Keratinocyte (primary cell): Measurements from ENCODE around the gene PRKAR2B. TPM values are rescaled to one million over a fixed set of nuclear protein-coding genes. Genes with fewer than 3 reads are reported as not detected.
A peak's percentile ranks its signal among the peaks of the same experiment; 100 is the strongest.

Experiments
- DNase-seq: peaks from one replicate; pipeline ENCODE4 v3.0.0-alpha.2; 2011; ENCODE audit warnings: low read depth, missing footprints, low spot score
- FAIRE-seq: peaks from 2 replicates; lab custom pipeline; 2011; peaks lifted over from hg19 to GRCh38; lab: Jason Lieb, UNC
- H2AFZ ChIP-seq: 2 replicates; pipeline ENCODE4 v1.6.0; 2012; ENCODE audit warnings: low read length, control low read depth, inconsistent platforms; ENCODE audit not compliant: control insufficient read depth
- H3K27ac ChIP-seq: 2 replicates; pipeline ENCODE4 v1.5.1; 2011; ENCODE audit warnings: low read length; ENCODE audit not compliant: control insufficient read depth, insufficient read depth
- H3K27me3 ChIP-seq: 3 replicates; pipeline ENCODE4 v1.6.0; 2011; ENCODE audit warnings: low read length; ENCODE audit not compliant: control insufficient read depth, insufficient read depth; ENCODE audit errors: extremely low read depth
- H3K36me3 ChIP-seq, 2 experiments: 2 replicates in 1 of 2; 3 replicates in 1 of 2; pipeline ENCODE4 v1.5.1; 2011; ENCODE audit warnings: low read length in 2 of 2, mild to moderate bottlenecking in 1 of 2; ENCODE audit not compliant: control insufficient read depth in 2 of 2, insufficient read depth in 2 of 2; ENCODE audit errors: extremely low read depth in 1 of 2
- H3K4me1 ChIP-seq: 3 replicates; pipeline ENCODE4 v1.5.1; 2011; ENCODE audit warnings: low read length; ENCODE audit not compliant: control insufficient read depth, insufficient read depth; ENCODE audit errors: extremely low read depth
- H3K4me2 ChIP-seq: 3 replicates; pipeline ENCODE4 v1.6.0; 2011; ENCODE audit warnings: low read depth, low read length; ENCODE audit not compliant: control insufficient read depth, insufficient read depth; ENCODE audit errors: extremely low read depth
- H3K4me3 ChIP-seq, 3 experiments: fragments of 200-600 bp in 1 of 3; sonication (generic) in 1 of 3; 2 replicates in 2 of 3; 3 replicates in 1 of 3; pipeline ENCODE4 v1.5.1; 2011 to 2016; ENCODE audit warnings: low read length in 3 of 3, mild to moderate bottlenecking in 3 of 3, control low read depth in 2 of 3, inconsistent platforms in 1 of 3, low read depth in 1 of 3, mixed read lengths in 1 of 3, mixed run types in 1 of 3, moderate library complexity in 1 of 3; ENCODE audit not compliant: control insufficient read depth in 2 of 3, insufficient read depth in 2 of 3; ENCODE audit errors: extremely low read depth in 1 of 3
- H3K79me2 ChIP-seq: 2 replicates; pipeline ENCODE4 v1.6.0; 2012; ENCODE audit warnings: low read length; ENCODE audit not compliant: control insufficient read depth, insufficient read depth
- H3K9ac ChIP-seq: 3 replicates; pipeline ENCODE4 v1.6.0; 2011; ENCODE audit warnings: low read length; ENCODE audit not compliant: control insufficient read depth, insufficient read depth; ENCODE audit errors: extremely low read depth
- H3K9me1 ChIP-seq: 3 replicates; pipeline ENCODE4 v1.6.0; 2011; ENCODE audit warnings: low read length; ENCODE audit not compliant: control insufficient read depth, insufficient read depth; ENCODE audit errors: extremely low read depth
- H3K9me3 ChIP-seq: 2 replicates; pipeline ENCODE4 v1.5.1; 2012; ENCODE audit warnings: low read depth, low read length; ENCODE audit not compliant: control insufficient read depth
- H4K20me1 ChIP-seq: 3 replicates; pipeline ENCODE4 v1.6.0; 2011; ENCODE audit warnings: low read length; ENCODE audit not compliant: control insufficient read depth, insufficient read depth; ENCODE audit errors: extremely low read depth
- EZH2 ChIP-seq: IDR thresholded peaks from one replicate; pipeline ENCODE4 v1.6.1; 2012; ENCODE audit warnings: inconsistent platforms, mild to moderate bottlenecking, low read length, moderate library complexity
- dilution Hi-C: fragments of 300-500 bp; cut with MboI; formaldehyde crosslinking; loops from one replicate; pipeline ENCODE4 v1.7.0; 2020; ENCODE audit warnings: low sequenced_read_pairs; ENCODE audit not compliant: extremely low pct_ligation_motif_present
- polyA minus RNA-seq, 3 experiments: library from RNA; depleted of rRNA, polyadenylated mRNA; stranded (reverse); fragments of >200 nt; gene quantifications; 1 replicate in 1 of 3; 2 replicates in 1 of 3; 3 replicates in 1 of 3; pipeline ENCODE4 v1.2.3, GENCODE V29; 2011
- polyA plus RNA-seq, 5 experiments: library from polyadenylated mRNA; depleted of rRNA in 3 of 5; stranded (reverse) in 3 of 5; stranded (forward) in 1 of 5; unstranded in 1 of 5; fragments of >200 nt; gene quantifications; 1 replicate in 1 of 5; 2 replicates in 3 of 5; 3 replicates in 1 of 5; pipeline versions ENCODE4 v1.2.1 to v1.2.3, GENCODE V29; 2011 to 2012; ENCODE audit warnings: missing spikeins in 2 of 5, low read depth in 1 of 5, low replicate concordance in 1 of 5
- TF ChIP-seq, protein P1 (sequence below), 3 experiments: IDR thresholded peaks in 1 of 3; conservative IDR thresholded peaks in 1 of 3; optimal IDR thresholded peaks in 1 of 3; 2 replicates in 2 of 3; 3 replicates in 1 of 3; pipeline versions ENCODE3 to v1.5.1; 2011; ENCODE audit warnings: low read length in 3 of 3, mild to moderate bottlenecking in 3 of 3, moderate library complexity in 2 of 3, control low read depth in 1 of 3, inconsistent platforms in 1 of 3; ENCODE audit not compliant: insufficient read depth in 2 of 3; ENCODE audit errors: extremely low read depth in 1 of 3

The PRKAR2B gene
- polyA plus RNA-seq, result 0.01 TPM in 1 of 3 replicates, not detected in the others
- polyA plus RNA-seq (2011; ENCODE audit: low read depth), result 0.09 TPM
- polyA plus RNA-seq (2011; cell fraction: cytosol; rRNA removed), result not detected in 2 replicates
- polyA plus RNA-seq (2011; cell fraction: nucleus; rRNA removed), result not detected in 2 replicates
- not detected in 2 replicates for polyA plus RNA-seq (2012; ENCODE audit: low replicate concordance)
- not detected in 3 replicates for polyA minus RNA-seq
- polyA minus RNA-seq (2011; cell fraction: cytosol; rRNA and poly(A)+ RNA removed), result not detected
- not detected in 2 replicates for polyA minus RNA-seq (2011; cell fraction: nucleus; rRNA and poly(A)+ RNA removed)

- Histone ChIP-seq H3K27ac (no peak within 1 kb of the TSS), H3K4me1 (peaks cover 3% of the 10 kb centered on the region), H2AFZ (peak within 1 kb of the TSS; percentile 46), H3K9me1 (no peaks in the 10 kb centered on the region), H4K20me1 (no peaks in the 10 kb centered on the region), H3K36me3 (no peaks in the 10 kb centered on the region), H3K9ac (no peak within 1 kb of the TSS), H3K9me3 (no peaks in the 10 kb centered on the region), H3K79me2 (no peaks in the 10 kb centered on the region), H3K4me3 (peak within 1 kb of the TSS; percentile 3 to 44 (median 38)), H3K27me3 (peaks cover 28% of the 10 kb centered on the region), H3K4me2 (peak within 1 kb of the TSS; percentile 79)
- dilution Hi-C loops, result no loop called here
- no peak for DNase-seq
- peak; percentile 52 for TF ChIP-seq EZH2
- TF ChIP-seq, protein P1, sequence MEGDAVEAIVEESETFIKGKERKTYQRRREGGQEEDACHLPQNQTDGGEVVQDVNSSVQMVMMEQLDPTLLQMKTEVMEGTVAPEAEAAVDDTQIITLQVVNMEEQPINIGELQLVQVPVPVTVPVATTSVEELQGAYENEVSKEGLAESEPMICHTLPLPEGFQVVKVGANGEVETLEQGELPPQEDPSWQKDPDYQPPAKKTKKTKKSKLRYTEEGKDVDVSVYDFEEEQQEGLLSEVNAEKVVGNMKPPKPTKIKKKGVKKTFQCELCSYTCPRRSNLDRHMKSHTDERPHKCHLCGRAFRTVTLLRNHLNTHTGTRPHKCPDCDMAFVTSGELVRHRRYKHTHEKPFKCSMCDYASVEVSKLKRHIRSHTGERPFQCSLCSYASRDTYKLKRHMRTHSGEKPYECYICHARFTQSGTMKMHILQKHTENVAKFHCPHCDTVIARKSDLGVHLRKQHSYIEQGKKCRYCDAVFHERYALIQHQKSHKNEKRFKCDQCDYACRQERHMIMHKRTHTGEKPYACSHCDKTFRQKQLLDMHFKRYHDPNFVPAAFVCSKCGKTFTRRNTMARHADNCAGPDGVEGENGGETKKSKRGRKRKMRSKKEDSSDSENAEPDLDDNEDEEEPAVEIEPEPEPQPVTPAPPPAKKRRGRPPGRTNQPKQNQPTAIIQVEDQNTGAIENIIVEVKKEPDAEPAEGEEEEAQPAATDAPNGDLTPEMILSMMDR (optimal IDR thresholded peaks at IDR 0.05 in 1 of 3, IDR thresholded peaks at IDR 0.05 in 1 of 3, conservative IDR thresholded peaks at IDR 0.05 in 1 of 3; ENCODE audit: extremely low read depth in 1 of 3, insufficient read depth in 2 of 3, low read length in 3 of 3), result no peak
- no peak for FAIRE-seq
Measured at GRCh38 chr7:107044347-107045194, at the start of gene PRKAR2B. PRKAR2B (plus strand) TSS chr7:107044705; CDS start chr7:107044908, 203 bp downstream.

GRCh38 chr7:106994833-106995232 lies 49.7 kb upstream of the PRKAR2B start:
- Histone ChIP-seq H3K27ac (no peak overlapping the region), H4K20me1 (no peaks in the 10 kb centered on the region), H3K4me3 (no peak overlapping the region), H3K9me3 (no peaks in the 10 kb centered on the region), H3K4me1 (no peaks in the 10 kb centered on the region), H3K9me1 (no peaks in the 10 kb centered on the region), H3K9ac (no peak overlapping the region), H2AFZ (no peak overlapping the region), H3K4me2 (no peak overlapping the region), H3K36me3 (no peaks in the 10 kb centered on the region), H3K27me3 (no peaks in the 10 kb centered on the region), H3K79me2 (no peaks in the 10 kb centered on the region)
- FAIRE-seq (no peak), DNase-seq (no peak)
- TF ChIP-seq, protein P1 (optimal IDR thresholded peaks at IDR 0.05 in 1 of 3, IDR thresholded peaks at IDR 0.05 in 1 of 3, conservative IDR thresholded peaks at IDR 0.05 in 1 of 3; ENCODE audit: extremely low read depth in 1 of 3, insufficient read depth in 2 of 3, low read length in 3 of 3), result no peak
- TF ChIP-seq EZH2, result no peak
- dilution Hi-C loops, result no loop called here
